SK-N-SH treated with all-trans-retinoic acid at 6 μM for 48 hours (cell line): ENCODE measurements around the gene GRIA3.

Source experiments
- ATAC-seq: fragments of 200-7000 bp; cut with Tn5 transposase; 3 replicates; pipeline ENCODE4 v1.9.1; 2020; ENCODE audit warnings: mild to moderate bottlenecking, moderate library complexity
- ARNTL ChIP-seq: fragments of 450-650 bp; formaldehyde crosslinking; IDR thresholded peaks from 2 replicates; pipeline ENCODE4 v1.5.0; 2020; ENCODE audit warnings: low read depth, mild to moderate bottlenecking, moderate library complexity, borderline replicate concordance
- BACH2 ChIP-seq: fragments of 250-450 bp; sonication (Bioruptor Pico); IDR thresholded peaks from 2 replicates; pipeline ENCODE4 v1.9.0; 2021; ENCODE audit warnings: mild to moderate bottlenecking, borderline replicate concordance
- CREB5 ChIP-seq: fragments of 250-450 bp; sonication (Bioruptor Pico); IDR thresholded peaks from 2 replicates; pipeline ENCODE4 v1.5.1; 2020; ENCODE audit warnings: low read depth, mild to moderate bottlenecking, moderate library complexity
- CSDC2 ChIP-seq: fragments of 250-450 bp; sonication (Bioruptor Pico); IDR thresholded peaks from 2 replicates; pipeline ENCODE4 v1.5.0; 2020; ENCODE audit warnings: mild to moderate bottlenecking, moderate library complexity
- CSRNP3 ChIP-seq: fragments of 250-450 bp; sonication (Bioruptor Pico); IDR thresholded peaks from 2 replicates; pipeline ENCODE4 v1.5.1; 2021; ENCODE audit warnings: mild to moderate bottlenecking, moderate library complexity
- ISL1 ChIP-seq: fragments of 250-450 bp; sonication (Bioruptor Pico); IDR thresholded peaks from 2 replicates; pipeline ENCODE4 v2.1.2; 2022; ENCODE audit warnings: mild to moderate bottlenecking, moderate library complexity
- OSR1 ChIP-seq: fragments of 250-450 bp; sonication (Bioruptor Pico); IDR thresholded peaks from 2 replicates; pipeline ENCODE4 v1.8.0; 2022; ENCODE audit warnings: moderate library complexity, mild to moderate bottlenecking, inconsistent platforms
- PATZ1 ChIP-seq: fragments of 250-450 bp; sonication (Bioruptor Pico); IDR thresholded peaks from 2 replicates; pipeline ENCODE4 v1.8.0; 2020; ENCODE audit warnings: mild to moderate bottlenecking, moderate library complexity, borderline replicate concordance
- RARB ChIP-seq: fragments of 250-450 bp; sonication (Bioruptor Pico); IDR thresholded peaks from 2 replicates; pipeline ENCODE4 v1.8.0; 2021; ENCODE audit warnings: mild to moderate bottlenecking, moderate library complexity
- SNAI2 ChIP-seq: fragments of 250-450 bp; sonication (Bioruptor Pico); IDR thresholded peaks from 2 replicates; pipeline ENCODE4 v1.5.0; 2020; ENCODE audit warnings: mild to moderate bottlenecking, moderate library complexity
- TCF4 ChIP-seq: fragments of 250-450 bp; sonication (Bioruptor Pico); IDR thresholded peaks from 2 replicates; pipeline ENCODE4 v1.8.0; 2021; ENCODE audit warnings: mild to moderate bottlenecking, moderate library complexity, borderline replicate concordance
- TOX ChIP-seq: fragments of 250-450 bp; sonication (Bioruptor Pico); IDR thresholded peaks from 2 replicates; pipeline ENCODE4 v1.8.0; 2021; ENCODE audit warnings: mild to moderate bottlenecking, moderate library complexity, borderline replicate concordance
- TSHZ2 ChIP-seq: fragments of 250-450 bp; sonication (Bioruptor Pico); IDR thresholded peaks from 2 replicates; pipeline ENCODE4 v1.5.0; 2020; ENCODE audit warnings: mild to moderate bottlenecking, moderate library complexity
- ZC3H10 ChIP-seq: fragments of 250-450 bp; sonication (Bioruptor Pico); IDR thresholded peaks from 2 replicates; pipeline ENCODE4 v1.5.1; 2021; ENCODE audit warnings: mild to moderate bottlenecking, moderate library complexity
- ZFP3 ChIP-seq: fragments of 250-450 bp; sonication (Bioruptor Pico); IDR thresholded peaks from 2 replicates; pipeline ENCODE4 v1.5.0; 2020; ENCODE audit warnings: mild to moderate bottlenecking, moderate library complexity
- ZFP30 ChIP-seq: fragments of 450-650 bp; formaldehyde crosslinking; IDR thresholded peaks from 2 replicates; pipeline ENCODE4 v1.5.0; 2022; ENCODE audit warnings: mild to moderate bottlenecking, moderate library complexity
- ZNF565 ChIP-seq: fragments of 450-650 bp; formaldehyde crosslinking; conservative IDR thresholded peaks from 2 replicates; pipeline ENCODE4 v1.5.0; 2020; ENCODE audit warnings: low read depth, mild to moderate bottlenecking, moderate library complexity
- ZNF70 ChIP-seq: fragments of 450-650 bp; formaldehyde crosslinking; IDR thresholded peaks from 2 replicates; pipeline ENCODE4 v1.5.0; 2020; ENCODE audit warnings: mild to moderate bottlenecking, moderate library complexity
- ZNF8 ChIP-seq: fragments of 450-650 bp; formaldehyde crosslinking; IDR thresholded peaks from 2 replicates; pipeline ENCODE4 v1.5.0; 2020; ENCODE audit warnings: mild to moderate bottlenecking, moderate library complexity
- TF ChIP-seq, protein P1 (sequence below): fragments of 250-450 bp; sonication (Bioruptor Pico); IDR thresholded peaks from 2 replicates; pipeline ENCODE4 v1.8.0; 2021; ENCODE audit warnings: low read depth, mild to moderate bottlenecking, moderate library complexity, borderline replicate concordance

Gene GRIA3

GRCh38 chrX:123489011-123489410 is 304.9 kb downstream of the GRIA3 start:
- no peak for ATAC-seq
- TF ChIP-seq CSRNP3 (CRISPR knock-in tag) (no peak), ISL1 (CRISPR knock-in tag) (no peak), TSHZ2 (CRISPR knock-in tag) (no peak), ARNTL (CRISPR knock-in tag) (no peak), PATZ1 (CRISPR knock-in tag) (no peak), CSDC2 (CRISPR knock-in tag) (no peak), ZNF8 (CRISPR knock-in tag) (no peak), TOX (CRISPR knock-in tag) (no peak), BACH2 (CRISPR knock-in tag) (no peak), SNAI2 (CRISPR knock-in tag) (no peak), ZFP3 (CRISPR knock-in tag) (no peak), ZFP30 (CRISPR knock-in tag) (no peak), ZNF70 (CRISPR knock-in tag) (no peak), OSR1 (no peak), ZNF565 (CRISPR knock-in tag) (no peak)
- TF ChIP-seq, protein P1, sequence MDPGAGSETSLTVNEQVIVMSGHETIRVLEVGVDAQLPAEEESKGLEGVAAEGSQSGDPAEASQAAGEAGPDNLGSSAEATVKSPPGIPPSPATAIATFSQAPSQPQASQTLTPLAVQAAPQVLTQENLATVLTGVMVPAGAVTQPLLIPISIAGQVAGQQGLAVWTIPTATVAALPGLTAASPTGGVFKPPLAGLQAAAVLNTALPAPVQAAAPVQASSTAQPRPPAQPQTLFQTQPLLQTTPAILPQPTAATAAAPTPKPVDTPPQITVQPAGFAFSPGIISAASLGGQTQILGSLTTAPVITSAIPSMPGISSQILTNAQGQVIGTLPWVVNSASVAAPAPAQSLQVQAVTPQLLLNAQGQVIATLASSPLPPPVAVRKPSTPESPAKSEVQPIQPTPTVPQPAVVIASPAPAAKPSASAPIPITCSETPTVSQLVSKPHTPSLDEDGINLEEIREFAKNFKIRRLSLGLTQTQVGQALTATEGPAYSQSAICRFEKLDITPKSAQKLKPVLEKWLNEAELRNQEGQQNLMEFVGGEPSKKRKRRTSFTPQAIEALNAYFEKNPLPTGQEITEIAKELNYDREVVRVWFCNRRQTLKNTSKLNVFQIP (CRISPR knock-in tag): no peak

DNA sequence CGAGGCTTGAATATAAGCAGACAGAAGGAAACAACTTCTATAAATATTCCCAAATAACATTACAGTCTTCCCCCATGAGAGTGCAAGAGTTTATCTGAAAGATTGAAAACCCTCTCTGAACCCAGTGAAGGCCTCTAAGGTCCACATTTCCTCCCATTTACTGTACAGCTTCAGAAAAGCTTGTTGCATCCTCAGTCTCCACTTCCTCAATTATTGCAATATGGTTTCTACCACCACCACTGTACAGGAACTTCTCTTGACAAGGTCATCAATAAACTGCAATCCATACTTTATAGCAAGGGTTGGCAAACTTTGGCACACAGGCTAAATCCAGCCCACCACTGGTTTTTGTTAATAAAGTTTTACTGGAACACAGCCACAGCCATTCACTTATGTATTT is 309.8 kb downstream of the GRIA3 start:
- no peak for TF ChIP-seq ZNF8 (CRISPR knock-in tag)
- TF ChIP-seq CSRNP3 (CRISPR knock-in tag): no peak
- no peak for TF ChIP-seq SNAI2 (CRISPR knock-in tag)
- no peak for TF ChIP-seq RARB
- TF ChIP-seq ARNTL (CRISPR knock-in tag): no peak
- TF ChIP-seq ISL1 (CRISPR knock-in tag): no peak
- TF ChIP-seq PATZ1 (CRISPR knock-in tag): no peak
- TF ChIP-seq BACH2 (CRISPR knock-in tag): no peak
- no peak for TF ChIP-seq CREB5 (CRISPR knock-in tag)
- TF ChIP-seq TOX (CRISPR knock-in tag): no peak
- no peak for TF ChIP-seq TCF4 (CRISPR knock-in tag)
- no peak for TF ChIP-seq CSDC2 (CRISPR knock-in tag)
- TF ChIP-seq TSHZ2 (CRISPR knock-in tag): no peak
- TF ChIP-seq ZC3H10 (CRISPR knock-in tag): no peak
- ATAC-seq: no peak
